ENCODE measurements around the gene CXCL5.

DNA sequence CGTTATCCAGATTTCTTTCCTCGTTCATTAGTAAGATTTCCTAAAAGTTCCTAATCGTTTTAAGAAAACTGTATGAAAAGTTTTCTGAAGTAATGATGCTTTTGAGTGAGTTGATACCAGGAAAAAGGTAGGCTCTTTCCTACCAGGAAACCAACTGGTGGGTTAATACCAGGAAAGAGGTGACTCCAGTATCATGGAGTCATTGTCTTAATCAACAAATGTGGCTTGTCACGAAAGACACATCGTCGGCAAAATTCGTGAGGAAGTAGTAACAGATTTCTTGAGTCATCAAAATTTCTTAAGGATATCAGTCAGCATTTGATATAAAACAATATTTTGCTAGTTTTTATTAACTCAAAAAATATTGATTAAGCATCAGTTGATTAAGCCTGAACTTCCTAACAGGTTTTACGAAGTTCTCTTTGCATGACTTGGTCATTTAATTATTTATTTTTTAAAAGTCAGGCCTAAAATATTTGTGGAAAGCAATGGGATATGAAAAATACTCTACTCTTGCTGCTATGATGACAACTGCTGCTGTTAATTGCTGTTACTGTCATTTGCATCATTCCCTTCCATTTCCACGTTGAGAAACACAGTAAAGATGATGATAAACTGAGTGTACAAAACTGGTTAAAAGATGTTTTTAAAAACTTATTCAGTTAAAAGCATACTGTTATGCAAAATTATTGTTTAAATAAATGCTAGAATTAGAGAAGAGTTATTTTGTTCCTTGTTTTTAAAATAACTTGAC lies 7.3 kb downstream of the CXCL5 start:
- TF ChIP-seq, protein P1, sequence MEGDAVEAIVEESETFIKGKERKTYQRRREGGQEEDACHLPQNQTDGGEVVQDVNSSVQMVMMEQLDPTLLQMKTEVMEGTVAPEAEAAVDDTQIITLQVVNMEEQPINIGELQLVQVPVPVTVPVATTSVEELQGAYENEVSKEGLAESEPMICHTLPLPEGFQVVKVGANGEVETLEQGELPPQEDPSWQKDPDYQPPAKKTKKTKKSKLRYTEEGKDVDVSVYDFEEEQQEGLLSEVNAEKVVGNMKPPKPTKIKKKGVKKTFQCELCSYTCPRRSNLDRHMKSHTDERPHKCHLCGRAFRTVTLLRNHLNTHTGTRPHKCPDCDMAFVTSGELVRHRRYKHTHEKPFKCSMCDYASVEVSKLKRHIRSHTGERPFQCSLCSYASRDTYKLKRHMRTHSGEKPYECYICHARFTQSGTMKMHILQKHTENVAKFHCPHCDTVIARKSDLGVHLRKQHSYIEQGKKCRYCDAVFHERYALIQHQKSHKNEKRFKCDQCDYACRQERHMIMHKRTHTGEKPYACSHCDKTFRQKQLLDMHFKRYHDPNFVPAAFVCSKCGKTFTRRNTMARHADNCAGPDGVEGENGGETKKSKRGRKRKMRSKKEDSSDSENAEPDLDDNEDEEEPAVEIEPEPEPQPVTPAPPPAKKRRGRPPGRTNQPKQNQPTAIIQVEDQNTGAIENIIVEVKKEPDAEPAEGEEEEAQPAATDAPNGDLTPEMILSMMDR (IDR thresholded peaks at IDR 0.05), result no peak
- TF ChIP-seq POLR2AphosphoS5 (IDR thresholded peaks at IDR 0.05), result no peak

All from breast epithelium (tissue), 3 donors.